Erythroblast (primary cell): ENCODE measurements around the gene PCDH15.

ENCODE experiments used
- GATA1 ChIP-seq: IDR thresholded peaks from 2 replicates; pipeline ENCODE4 v1.6.1; 2011; ENCODE audit warnings: low read depth, mild to moderate bottlenecking, control low read depth, low read length, moderate library complexity
- POLR2A ChIP-seq: IDR thresholded peaks from 2 replicates; pipeline ENCODE4 v1.6.1; 2011; ENCODE audit warnings: mild to moderate bottlenecking, low read length

GRCh38 chr10:54843932-54844331 is 42.9 kb upstream of the PCDH15 start:
- TF ChIP-seq POLR2A (no peak), GATA1 (no peak)
